ENCODE data around the gene MEF2D. TPM values are rescaled to one million over a fixed set of nuclear protein-coding genes. Genes with fewer than 3 reads are reported as not detected.

Gene MEF2D
- total RNA-seq, 1 donor from 2014 or later = 106 TPM

DNA sequence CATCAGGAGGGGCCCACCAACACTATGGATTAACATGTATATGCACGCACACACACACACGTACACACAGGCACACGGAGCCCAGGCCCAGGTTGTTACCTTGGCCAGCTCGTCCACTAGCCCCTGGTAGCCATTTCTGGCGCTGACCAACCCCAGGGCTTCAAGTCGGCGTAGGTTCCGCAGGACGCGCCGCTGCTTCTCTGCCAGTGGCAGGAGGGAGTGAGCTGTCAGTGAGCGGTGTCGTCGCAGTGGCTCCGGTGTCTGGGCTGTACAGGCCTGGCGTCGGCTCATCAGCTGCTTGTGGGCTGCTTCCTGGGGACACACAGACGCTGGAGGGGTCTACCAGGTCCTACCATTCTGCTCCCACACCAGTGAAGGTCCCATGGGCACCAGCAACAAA, 29.4 kb upstream of the MEF2D start:
- no peak overlapping the region for H3K4me3 ChIP-seq
- H3K9me3 ChIP-seq = no peaks in the 10 kb centered on the region
- no peaks in the 10 kb centered on the region for H3K4me1 ChIP-seq
- intact Hi-C loops (cut with DNase I) = no loop called here
- H3K27ac ChIP-seq = no peak overlapping the region
- DNase-seq (ENCODE audit: low spot score in 2 of 2) = no peak
- H3K36me3 ChIP-seq = no peaks in the 10 kb centered on the region
- TF ChIP-seq, protein P1, sequence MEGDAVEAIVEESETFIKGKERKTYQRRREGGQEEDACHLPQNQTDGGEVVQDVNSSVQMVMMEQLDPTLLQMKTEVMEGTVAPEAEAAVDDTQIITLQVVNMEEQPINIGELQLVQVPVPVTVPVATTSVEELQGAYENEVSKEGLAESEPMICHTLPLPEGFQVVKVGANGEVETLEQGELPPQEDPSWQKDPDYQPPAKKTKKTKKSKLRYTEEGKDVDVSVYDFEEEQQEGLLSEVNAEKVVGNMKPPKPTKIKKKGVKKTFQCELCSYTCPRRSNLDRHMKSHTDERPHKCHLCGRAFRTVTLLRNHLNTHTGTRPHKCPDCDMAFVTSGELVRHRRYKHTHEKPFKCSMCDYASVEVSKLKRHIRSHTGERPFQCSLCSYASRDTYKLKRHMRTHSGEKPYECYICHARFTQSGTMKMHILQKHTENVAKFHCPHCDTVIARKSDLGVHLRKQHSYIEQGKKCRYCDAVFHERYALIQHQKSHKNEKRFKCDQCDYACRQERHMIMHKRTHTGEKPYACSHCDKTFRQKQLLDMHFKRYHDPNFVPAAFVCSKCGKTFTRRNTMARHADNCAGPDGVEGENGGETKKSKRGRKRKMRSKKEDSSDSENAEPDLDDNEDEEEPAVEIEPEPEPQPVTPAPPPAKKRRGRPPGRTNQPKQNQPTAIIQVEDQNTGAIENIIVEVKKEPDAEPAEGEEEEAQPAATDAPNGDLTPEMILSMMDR (IDR thresholded peaks at IDR 0.05) = no peak
- no peaks in the 10 kb centered on the region for H3K27me3 ChIP-seq

DNA sequence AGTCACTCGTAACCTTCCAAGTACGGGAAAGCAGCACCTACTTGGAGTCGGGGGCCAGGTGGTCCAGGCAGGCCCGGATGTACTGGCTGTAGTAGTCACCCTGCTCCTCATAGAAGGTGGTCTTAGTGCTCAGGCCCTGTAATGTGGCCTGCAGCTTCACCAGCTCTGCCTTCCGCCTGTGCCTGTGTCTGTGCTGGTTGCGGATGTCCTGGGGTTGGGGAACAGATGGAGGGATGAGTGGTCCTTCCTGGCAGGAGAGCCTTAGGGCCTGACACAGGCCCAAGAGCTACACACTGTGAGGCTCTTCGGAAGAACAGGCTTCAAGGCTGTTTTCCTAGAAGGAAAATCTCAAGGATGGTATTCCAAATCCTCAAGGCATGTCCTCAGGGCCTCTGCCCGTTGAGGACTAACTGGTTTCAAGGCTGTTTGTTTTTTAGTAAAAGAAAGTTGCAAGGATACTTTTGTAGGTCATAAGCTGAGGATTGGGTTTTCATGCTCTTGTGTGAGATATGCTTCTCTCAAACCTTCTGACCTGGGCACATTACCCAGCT, 28.4 kb upstream of the MEF2D start:
- no peak overlapping the region for H3K27ac ChIP-seq
- no peaks in the 10 kb centered on the region for H3K27me3 ChIP-seq
- no peak for DNase-seq (ENCODE audit: low spot score in 2 of 2)
- no peaks in the 10 kb centered on the region for H3K9me3 ChIP-seq
- intact Hi-C loops (cut with DNase I) = no loop called here
- no peak overlapping the region for H3K4me3 ChIP-seq
- no peaks in the 10 kb centered on the region for H3K36me3 ChIP-seq
- H3K4me1 ChIP-seq = no peaks in the 10 kb centered on the region
- TF ChIP-seq, protein P1 (IDR thresholded peaks at IDR 0.05) = no peak

DNA sequence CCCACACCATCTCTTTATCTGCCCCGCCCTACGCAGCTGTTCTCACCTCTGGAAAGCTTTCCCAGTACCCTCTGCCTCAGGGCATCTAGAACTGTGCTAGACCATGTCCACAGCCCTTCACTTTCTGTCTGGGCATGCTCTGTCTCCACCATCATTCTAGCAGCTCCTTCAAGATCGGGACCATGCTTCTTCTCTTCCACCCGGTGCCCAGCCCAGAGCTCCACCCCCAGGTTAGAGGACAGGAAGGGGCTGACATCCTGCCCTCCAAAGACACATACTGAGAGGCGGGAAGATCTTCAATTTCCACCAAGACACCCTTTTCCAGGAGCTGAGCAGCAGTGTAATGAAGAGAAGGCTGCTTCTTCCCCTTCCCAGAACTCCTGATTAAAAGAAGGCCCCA, 27.7 kb upstream of the MEF2D start:
- Histone ChIP-seq H3K4me3 (no peak overlapping the region), H3K9me3 (no peaks in the 10 kb centered on the region), H3K4me1 (no peaks in the 10 kb centered on the region), H3K27me3 (no peaks in the 10 kb centered on the region), H3K36me3 (no peaks in the 10 kb centered on the region), H3K27ac (no peak overlapping the region)
- intact Hi-C loops (cut with DNase I) = no loop called here
- TF ChIP-seq, protein P1 (IDR thresholded peaks at IDR 0.05) = no peak
- no peak for DNase-seq (ENCODE audit: low spot score in 2 of 2)

DNA sequence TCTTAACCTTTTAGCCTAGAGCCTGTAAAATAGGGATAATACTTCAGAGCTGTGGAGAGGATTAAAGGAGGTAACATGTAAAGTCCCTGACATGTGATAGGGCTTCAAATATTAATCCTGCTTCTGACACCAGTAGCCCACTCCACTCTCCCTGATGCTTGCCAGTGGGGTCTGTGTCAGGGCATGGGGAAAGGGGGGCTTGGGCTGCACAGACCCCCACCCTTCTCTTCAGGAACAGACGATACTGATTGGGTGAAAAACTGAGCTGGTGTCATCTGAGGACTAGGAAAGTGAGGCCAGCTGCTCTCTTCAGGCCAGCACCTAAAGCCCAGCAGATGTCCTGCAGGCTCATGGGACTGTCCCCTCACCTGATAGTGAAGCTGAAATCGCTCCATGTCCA, 27.0 kb upstream of the MEF2D start:
- no peaks in the 10 kb centered on the region for H3K9me3 ChIP-seq
- intact Hi-C loops (cut with DNase I) = no loop called here
- TF ChIP-seq, protein P1 (IDR thresholded peaks at IDR 0.05) = no peak
- H3K4me1 ChIP-seq = no peaks in the 10 kb centered on the region
- no peak for DNase-seq (ENCODE audit: low spot score in 2 of 2)
- H3K4me3 ChIP-seq = no peak overlapping the region
- no peak overlapping the region for H3K27ac ChIP-seq
- H3K36me3 ChIP-seq = no peaks in the 10 kb centered on the region
- no peaks in the 10 kb centered on the region for H3K27me3 ChIP-seq

DNA sequence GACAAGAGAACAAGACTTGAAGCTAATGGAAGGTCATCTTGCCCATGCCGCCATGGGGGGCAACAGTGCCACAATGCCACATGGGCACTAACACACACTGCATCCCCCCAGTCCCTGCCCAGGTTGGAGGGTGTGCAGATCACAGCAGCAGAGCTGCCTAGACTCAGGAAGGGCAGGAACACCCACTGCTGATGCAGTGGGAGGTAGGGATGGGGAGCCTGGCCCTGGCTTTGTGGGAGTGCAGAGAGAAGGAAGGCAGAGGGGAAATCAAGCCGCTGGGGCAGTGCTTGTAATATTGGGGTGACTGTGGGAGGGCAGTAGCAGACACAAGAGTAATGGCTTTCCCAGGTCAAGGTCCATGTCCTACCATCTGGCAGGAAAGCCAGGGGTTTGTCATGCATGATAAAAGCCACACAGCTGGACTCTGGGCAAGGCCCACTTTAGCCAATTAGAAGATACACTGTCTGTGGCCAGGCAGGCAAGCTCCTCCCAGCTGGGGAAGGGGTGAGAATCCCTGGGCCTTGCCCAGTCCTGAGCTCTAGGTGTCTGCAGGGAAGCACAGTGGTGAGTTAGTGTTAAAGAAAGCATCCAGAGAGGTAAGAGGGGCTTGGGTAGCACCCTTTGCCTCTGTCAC, 25.4 kb upstream of the MEF2D start:
- H3K9me3 ChIP-seq = no peaks in the 10 kb centered on the region
- DNase-seq (ENCODE audit: low spot score in 2 of 2) = no peak
- intact Hi-C loops (cut with DNase I) = no loop called here
- H3K36me3 ChIP-seq = no peaks in the 10 kb centered on the region
- TF ChIP-seq, protein P1 (IDR thresholded peaks at IDR 0.05) = no peak
- H3K27me3 ChIP-seq = no peaks in the 10 kb centered on the region
- H3K27ac ChIP-seq = no peak overlapping the region
- no peaks in the 10 kb centered on the region for H3K4me1 ChIP-seq
- no peak overlapping the region for H3K4me3 ChIP-seq
